ENCODE results near the gene MYL12A. TPM values are rescaled to one million over a fixed set of nuclear protein-coding genes. Genes with fewer than 3 reads are reported as not detected.

MYL12A gene
- total and polyA plus RNA-seq, 2 of the 13 experiments (the other 11 are each of a cell fraction or from before 2014, with no cell fraction given): 261 to 277 TPM

GRCh38 chr18:3217948-3218647 is 29.5 kb upstream of the MYL12A start (continued):
- TF ChIP-seq SALL2 (CRISPR knock-in tag; IDR thresholded peaks at IDR 0.05) (no peak), KLF13 (CRISPR knock-in tag; IDR thresholded peaks at IDR 0.05) (no peak), STAG1 (CRISPR knock-in tag; IDR thresholded peaks at IDR 0.05) (no peak), PPARG (CRISPR knock-in tag; conservative IDR thresholded peaks at IDR 0.05) (peak; percentile 57), PHB2 (IDR thresholded peaks at IDR 0.05; ENCODE audit: partially characterized antibody) (no peak), ZNF225 (CRISPR knock-in tag; IDR thresholded peaks at IDR 0.05) (no peak), AGO1 (IDR thresholded peaks at IDR 0.05; ENCODE audit: low read depth, low read length, poor library complexity, severe bottlenecking) (no peak), BRF2 (CRISPR knock-in tag; IDR thresholded peaks at IDR 0.05) (no peak), SP140L (CRISPR knock-in tag; IDR thresholded peaks at IDR 0.05; ENCODE audit: borderline replicate concordance) (no peak), PAXIP1 (CRISPR knock-in tag; conservative IDR thresholded peaks at IDR 0.05) (peak; percentile 94), ATF1 (CRISPR knock-in tag; IDR thresholded peaks at IDR 0.05) (no peak; the same call in 1 of the 2 replicates), GLI4 (CRISPR knock-in tag; IDR thresholded peaks at IDR 0.05; ENCODE audit: borderline replicate concordance) (no peak), ZNF746 (CRISPR knock-in tag; IDR thresholded peaks at IDR 0.05) (no peak), CENPT (CRISPR knock-in tag; IDR thresholded peaks at IDR 0.05; ENCODE audit: low read depth) (no peak), ZNF296 (CRISPR knock-in tag; conservative IDR thresholded peaks at IDR 0.05) (no peak), EP300 (IDR thresholded peaks at IDR 0.05; ENCODE audit: low read depth in 2 of 2, low read length in 2 of 2) (peak in 1 of 2 experiments; percentile 82; a peak in 2 of 4 replicates), EP300 (CRISPR knock-in tag; IDR thresholded peaks at IDR 0.05; ENCODE audit: borderline replicate concordance) (peak; percentile 43; the same call in 1 of the 2 replicates), YEATS2 (CRISPR knock-in tag; IDR thresholded peaks at IDR 0.05; ENCODE audit: borderline replicate concordance) (no peak)
- TF ChIP-seq, protein P1, sequence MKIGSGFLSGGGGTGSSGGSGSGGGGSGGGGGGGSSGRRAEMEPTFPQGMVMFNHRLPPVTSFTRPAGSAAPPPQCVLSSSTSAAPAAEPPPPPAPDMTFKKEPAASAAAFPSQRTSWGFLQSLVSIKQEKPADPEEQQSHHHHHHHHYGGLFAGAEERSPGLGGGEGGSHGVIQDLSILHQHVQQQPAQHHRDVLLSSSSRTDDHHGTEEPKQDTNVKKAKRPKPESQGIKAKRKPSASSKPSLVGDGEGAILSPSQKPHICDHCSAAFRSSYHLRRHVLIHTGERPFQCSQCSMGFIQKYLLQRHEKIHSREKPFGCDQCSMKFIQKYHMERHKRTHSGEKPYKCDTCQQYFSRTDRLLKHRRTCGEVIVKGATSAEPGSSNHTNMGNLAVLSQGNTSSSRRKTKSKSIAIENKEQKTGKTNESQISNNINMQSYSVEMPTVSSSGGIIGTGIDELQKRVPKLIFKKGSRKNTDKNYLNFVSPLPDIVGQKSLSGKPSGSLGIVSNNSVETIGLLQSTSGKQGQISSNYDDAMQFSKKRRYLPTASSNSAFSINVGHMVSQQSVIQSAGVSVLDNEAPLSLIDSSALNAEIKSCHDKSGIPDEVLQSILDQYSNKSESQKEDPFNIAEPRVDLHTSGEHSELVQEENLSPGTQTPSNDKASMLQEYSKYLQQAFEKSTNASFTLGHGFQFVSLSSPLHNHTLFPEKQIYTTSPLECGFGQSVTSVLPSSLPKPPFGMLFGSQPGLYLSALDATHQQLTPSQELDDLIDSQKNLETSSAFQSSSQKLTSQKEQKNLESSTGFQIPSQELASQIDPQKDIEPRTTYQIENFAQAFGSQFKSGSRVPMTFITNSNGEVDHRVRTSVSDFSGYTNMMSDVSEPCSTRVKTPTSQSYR (CRISPR knock-in tag; IDR thresholded peaks at IDR 0.05; ENCODE audit: borderline replicate concordance): no peak; the same call in 1 of the 2 replicates
- TF ChIP-seq, protein P2, sequence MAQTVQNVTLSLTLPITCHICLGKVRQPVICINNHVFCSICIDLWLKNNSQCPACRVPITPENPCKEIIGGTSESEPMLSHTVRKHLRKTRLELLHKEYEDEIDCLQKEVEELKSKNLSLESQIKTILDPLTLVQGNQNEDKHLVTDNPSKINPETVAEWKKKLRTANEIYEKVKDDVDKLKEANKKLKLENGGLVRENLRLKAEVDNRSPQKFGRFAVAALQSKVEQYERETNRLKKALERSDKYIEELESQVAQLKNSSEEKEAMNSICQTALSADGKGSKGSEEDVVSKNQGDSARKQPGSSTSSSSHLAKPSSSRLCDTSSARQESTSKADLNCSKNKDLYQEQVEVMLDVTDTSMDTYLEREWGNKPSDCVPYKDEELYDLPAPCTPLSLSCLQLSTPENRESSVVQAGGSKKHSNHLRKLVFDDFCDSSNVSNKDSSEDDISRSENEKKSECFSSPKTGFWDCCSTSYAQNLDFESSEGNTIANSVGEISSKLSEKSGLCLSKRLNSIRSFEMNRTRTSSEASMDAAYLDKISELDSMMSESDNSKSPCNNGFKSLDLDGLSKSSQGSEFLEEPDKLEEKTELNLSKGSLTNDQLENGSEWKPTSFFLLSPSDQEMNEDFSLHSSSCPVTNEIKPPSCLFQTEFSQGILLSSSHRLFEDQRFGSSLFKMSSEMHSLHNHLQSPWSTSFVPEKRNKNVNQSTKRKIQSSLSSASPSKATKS (CRISPR knock-in tag; IDR thresholded peaks at IDR 0.05): no peak
